Neuronal stem cell (in vitro differentiated cells): ENCODE data around the gene UNC45A.
A peak's percentile ranks its signal among the peaks of the same experiment; 100 is the strongest.

ENCODE experiments used
- DNase-seq: peaks from one replicate; pipeline ENCODE4 v3.0.0-alpha.2; 2013; ENCODE audit warnings: low spot score
- H2AFZ ChIP-seq: one replicate; pipeline ENCODE4 v1.6.1; 2013; ENCODE audit warnings: mild to moderate bottlenecking, low read length, inconsistent platforms
- H2AK5ac ChIP-seq: 2 replicates; pipeline ENCODE4 v1.6.1; 2013; ENCODE audit warnings: low read depth, mild to moderate bottlenecking, inconsistent platforms, low read length, moderate library complexity, mixed read lengths
- H2BK120ac ChIP-seq: 2 replicates; pipeline ENCODE4 v1.6.1; 2013; ENCODE audit warnings: low read depth, mild to moderate bottlenecking, inconsistent platforms, low read length, moderate library complexity, mixed read lengths
- H2BK12ac ChIP-seq: one replicate; pipeline ENCODE4 v1.6.1; 2013; ENCODE audit warnings: low read length, inconsistent platforms
- H2BK15ac ChIP-seq: 2 replicates; pipeline ENCODE4 v1.6.1; 2013; ENCODE audit warnings: mild to moderate bottlenecking, low read length, inconsistent platforms, mixed read lengths
- H2BK5ac ChIP-seq: one replicate; pipeline ENCODE4 v1.6.1; 2013; ENCODE audit warnings: inconsistent platforms, mild to moderate bottlenecking, low read length, moderate library complexity
- H3K14ac ChIP-seq: one replicate; pipeline ENCODE4 v1.6.1; 2013; ENCODE audit warnings: low read length, inconsistent platforms
- H3K18ac ChIP-seq: 2 replicates; pipeline ENCODE4 v1.6.1; 2013; ENCODE audit warnings: low read length, inconsistent platforms
- H3K23ac ChIP-seq: 2 replicates; pipeline ENCODE4 v1.6.1; 2013; ENCODE audit warnings: low read depth, mild to moderate bottlenecking, mixed read lengths, low read length, inconsistent platforms; ENCODE audit not compliant: poor library complexity
- H3K27ac ChIP-seq: replicated peaks from 3 replicates; pipeline ENCODE4 v1.5.1; 2013; ENCODE audit warnings: low read length, inconsistent platforms
- H3K27me3 ChIP-seq, 3 experiments: 2 replicates each; pipeline ENCODE4 v1.6.1; 2013; ENCODE audit warnings: low read length in 3 of 3, mild to moderate bottlenecking in 2 of 3, inconsistent platforms in 1 of 3, low read depth in 1 of 3, mixed read lengths in 1 of 3, moderate library complexity in 1 of 3; ENCODE audit not compliant: control insufficient read depth in 3 of 3, insufficient read depth in 3 of 3
- H3K36me3 ChIP-seq, 2 donors: replicated peaks in 1 of 2; 2 replicates each; pipeline ENCODE4 v1.6.1; 2013; ENCODE audit warnings: low read length in 2 of 2; ENCODE audit not compliant: control insufficient read depth in 2 of 2, insufficient read depth in 2 of 2
- H3K4ac ChIP-seq: 2 replicates; pipeline ENCODE4 v1.6.1; 2013; ENCODE audit warnings: inconsistent platforms, mild to moderate bottlenecking, low read length, moderate library complexity
- H3K4me1 ChIP-seq, 2 donors: 1 replicate in 1 of 2; 2 replicates in 1 of 2; pipeline ENCODE4 v1.6.1; 2013; ENCODE audit warnings: low read length in 2 of 2, low read depth in 1 of 2; ENCODE audit not compliant: control insufficient read depth in 2 of 2, insufficient read depth in 1 of 2
- H3K4me2 ChIP-seq: one replicate; pipeline ENCODE4 v1.6.1; 2013; ENCODE audit warnings: mild to moderate bottlenecking, low read length, inconsistent platforms; ENCODE audit not compliant: insufficient read depth, poor library complexity, severe bottlenecking
- H3K4me3 ChIP-seq, 2 donors: 2 replicates each; pipeline ENCODE4 v1.5.1; 2013; ENCODE audit warnings: low read length in 2 of 2, mild to moderate bottlenecking in 2 of 2, inconsistent platforms in 1 of 2, moderate library complexity in 1 of 2
- H3K79me1 ChIP-seq: one replicate; pipeline ENCODE4 v1.6.1; 2013; ENCODE audit warnings: low read depth, mild to moderate bottlenecking, inconsistent platforms, low read length, moderate library complexity
- H3K9ac ChIP-seq: one replicate; pipeline ENCODE4 v1.6.1; 2013; ENCODE audit warnings: mild to moderate bottlenecking, low read depth, low read length, inconsistent platforms; ENCODE audit not compliant: poor library complexity
- H3K9me3 ChIP-seq, 2 donors: replicated peaks in 1 of 2; 2 replicates each; pipeline versions ENCODE3 to v1.6.1; 2013; ENCODE audit warnings: low read length in 2 of 2, mild to moderate bottlenecking in 2 of 2, inconsistent platforms in 1 of 2, low read depth in 1 of 2, mixed read lengths in 1 of 2, moderate library complexity in 1 of 2; ENCODE audit not compliant: control insufficient read depth in 2 of 2, insufficient read depth in 1 of 2
- H4K8ac ChIP-seq: one replicate; pipeline ENCODE4 v1.6.1; 2013; ENCODE audit warnings: low read depth, mild to moderate bottlenecking, inconsistent platforms, low read length, moderate library complexity
- H4K91ac ChIP-seq: one replicate; pipeline ENCODE4 v1.6.1; 2013; ENCODE audit warnings: low read length, low read depth, mild to moderate bottlenecking, inconsistent platforms; ENCODE audit not compliant: poor library complexity
- WGBS, 2 donors: extraction: QIAGEN DNeasy Blood & Tissue Kit; methylation state at CpG; one replicate each; pipeline ENCODE4 v1.1.7; 2013; ENCODE audit warnings: missing lambda C conversion rate in 2 of 2, mixed read lengths in 1 of 2; ENCODE audit not compliant: insufficient read length in 2 of 2, insufficient replicate concordance in 1 of 2; ENCODE audit errors: extremely low coverage in 2 of 2; 5-methylcytosine and 5-hydroxymethylcytosine counted together

The UNC45A gene

GRCh38 chr15:90929246-90930019 lies 5.7 kb upstream of the UNC45A start:
- Histone ChIP-seq H3K36me3 (no peaks in the 10 kb centered on the region), H3K23ac (no peak overlapping the region), H4K8ac (no peak overlapping the region), H3K79me1 (no peaks in the 10 kb centered on the region), H3K18ac (no peak overlapping the region), H2BK15ac (no peak overlapping the region), H3K4me1 (peaks cover 4 to 6% of the 10 kb centered on the region in 2 donors), H2BK5ac (peak overlapping the region; percentile 19), H3K4me2 (no peak overlapping the region), H3K9me3 (no peaks in the 10 kb centered on the region), H2BK12ac (no peak overlapping the region), H4K91ac (no peak overlapping the region), H3K27me3 (peaks cover 0 to 5% (median 4%) of the 10 kb centered on the region in 3 experiments), H3K9ac (no peak overlapping the region), H2AK5ac (no peak overlapping the region), H3K4ac (no peak overlapping the region), H2AFZ (no peak overlapping the region), H2BK120ac (no peak overlapping the region), H3K14ac (no peak overlapping the region), H3K4me3 (no peak overlapping the region), H3K27ac (no peak overlapping the region)
- 100% methylated on average over 2 of the region's 21 CpGs; no CpG with 5 or more reads in 1 of the 2 donors for WGBS, 2 donors
- no peak for DNase-seq

- no peak overlapping the region for H3K27ac ChIP-seq
- no CpG with 5 or more reads among the region's 15 CpGs for WGBS, 2 donors
- no peak overlapping the region for H2BK15ac ChIP-seq
- H4K91ac ChIP-seq: no peak overlapping the region
- no peaks in the 10 kb centered on the region for H3K79me1 ChIP-seq
- H3K23ac ChIP-seq: no peak overlapping the region
- no peak overlapping the region for H3K18ac ChIP-seq
- H3K9me3 ChIP-seq: no peaks in the 10 kb centered on the region
- no peak overlapping the region for H2BK5ac ChIP-seq
- no peak overlapping the region for H2BK120ac ChIP-seq
- no peak overlapping the region for H4K8ac ChIP-seq
- no peak overlapping the region for H3K9ac ChIP-seq
- H2AK5ac ChIP-seq: no peak overlapping the region
- no peak overlapping the region for H2AFZ ChIP-seq
- H3K4me2 ChIP-seq: no peak overlapping the region
- H3K14ac ChIP-seq: no peak overlapping the region
- peak overlapping the region in 1 of 2 donors; percentile 61 for H3K4me3 ChIP-seq
- H3K27me3 ChIP-seq: peaks cover 0 to 5% (median 4%) of the 10 kb centered on the region in 3 experiments
- H3K4me1 ChIP-seq: peaks cover 9 to 12% of the 10 kb centered on the region in 2 donors
- no peak overlapping the region for H2BK12ac ChIP-seq
- H3K36me3 ChIP-seq: no peaks in the 10 kb centered on the region
- H3K4ac ChIP-seq: no peak overlapping the region
- no peak for DNase-seq
Measured at GRCh38 chr15:90930861-90931574, 4.1 kb upstream of the UNC45A start.

DNA sequence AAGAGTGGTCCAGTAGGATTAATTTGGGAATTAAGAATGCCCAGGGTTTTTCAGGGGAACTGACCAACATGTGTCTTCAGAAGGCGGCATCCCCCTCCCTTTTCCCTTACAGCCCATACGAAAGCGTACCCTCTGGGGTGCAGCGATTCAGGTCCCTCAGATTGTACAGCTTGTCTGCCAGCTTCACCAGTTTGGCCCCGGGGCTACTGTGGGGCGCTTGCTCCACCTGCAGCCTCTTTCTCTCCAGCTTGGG lies 3.6 kb upstream of the UNC45A start:
- Histone ChIP-seq H3K36me3 (peaks cover 0 to 4% of the 10 kb centered on the region in 2 donors), H3K18ac (no peak overlapping the region), H2BK5ac (no peak overlapping the region), H3K9me3 (no peaks in the 10 kb centered on the region), H3K4ac (no peak overlapping the region), H3K14ac (no peak overlapping the region), H3K9ac (no peak overlapping the region), H2BK12ac (no peak overlapping the region), H4K91ac (no peak overlapping the region), H2AK5ac (no peak overlapping the region), H3K27me3 (peaks cover 0 to 5% (median 4%) of the 10 kb centered on the region in 3 experiments), H2BK120ac (peak overlapping the region; percentile 68), H2AFZ (peak overlapping the region; percentile 86), H2BK15ac (no peak overlapping the region), H3K23ac (peak overlapping the region; percentile 60), H4K8ac (no peak overlapping the region), H3K27ac (no peak overlapping the region), H3K4me3 (peak overlapping the region in 1 of 2 donors; percentile 61), H3K4me1 (peaks cover 14 to 15% of the 10 kb centered on the region in 2 donors), H3K79me1 (no peaks in the 10 kb centered on the region), H3K4me2 (peak overlapping the region; percentile 99)
- no CpG with 5 or more reads among the region's 6 CpGs for WGBS, 2 donors
- no peak for DNase-seq
